ENCODE results near the gene CSNK2A3. TPM values are rescaled to one million over a fixed set of nuclear protein-coding genes. Genes with fewer than 3 reads are reported as not detected.

The CSNK2A3 gene
- 1.4 and 1.9 TPM in 2 replicates for total RNA-seq

GRCh38 chr11:11352878-11353277, at the start of gene CSNK2A3:
Gene CSNK2A3, minus strand, starts transcription at chr11:11353250. Its CDS starts 131 bp downstream, at chr11:11353119.

